Measurements from ENCODE around the gene CCND1. TPM values are rescaled to one million over a fixed set of nuclear protein-coding genes. Genes with fewer than 3 reads are reported as not detected.

The CCND1 gene
- total and polyA plus RNA-seq, 9 of the 15 experiments (the other 6 are each of a cell fraction or from before 2014, with no cell fraction given) = 0.04 to 23.3 (median 3.8) TPM

GRCh38 chr11:69627551-69627950, 13.4 kb upstream of the CCND1 start:
- H3K36me3 ChIP-seq (ENCODE audit: control insufficient read depth, insufficient read depth, low read length) = no peaks in the 10 kb centered on the region
- in situ Hi-C loops (cut with MboI) = no loop called here
- CTCF ChIA-PET (ENCODE audit: low intra/inter-chr PET ratio) = interaction anchor here (0.6 kb wide), 1 partner anchor 15 kb away, joined by 3 read pairs; no protein-coding TSS in a partner anchor
- H3K79me2 ChIP-seq (ENCODE audit: control insufficient read depth, insufficient read depth, low read length) = no peaks in the 10 kb centered on the region
- H3K27me3 ChIP-seq (ENCODE audit: control insufficient read depth in 2 of 2, insufficient read depth in 2 of 2, low read length in 2 of 2) = peaks cover 11 to 33% of the 10 kb centered on the region in 2 experiments
- no peak for TF ChIP-seq SIRT6 (IDR thresholded peaks at IDR 0.05; ENCODE audit: low read depth, low read length)
- TF ChIP-seq TCF7 (IDR thresholded peaks at IDR 0.05; ENCODE audit: borderline replicate concordance) = no peak
- no peak for TF ChIP-seq HNRNPUL1 (IDR thresholded peaks at IDR 0.05; ENCODE audit: low read length)
- no peak for TF ChIP-seq STAT5B (CRISPR knock-in tag; IDR thresholded peaks at IDR 0.05)
- TF ChIP-seq ATF4 (CRISPR knock-in tag; IDR thresholded peaks at IDR 0.05) = no peak
- no peak for TF ChIP-seq THRAP3 (IDR thresholded peaks at IDR 0.05; ENCODE audit: borderline replicate concordance)
- H4K20me1 ChIP-seq (replicated peaks; ENCODE audit: control insufficient read depth, insufficient read depth, low read length) = no peaks in the 10 kb centered on the region
- no peak overlapping the region for H3K9ac ChIP-seq (ENCODE audit: insufficient read depth in 1 of 2, low read depth in 2 of 2, low read length in 2 of 2)
- BruUV-seq (replicated peaks) = no TSS peak
- H3K4me1 ChIP-seq (replicated peaks in 1 of 2; ENCODE audit: control insufficient read depth in 2 of 2, insufficient read depth in 2 of 2, low read length in 2 of 2) = peaks cover 0 to 7% of the 10 kb centered on the region in 2 experiments; a peak in 3 of 5 replicates
- no peak overlapping the region for H3K27ac ChIP-seq (ENCODE audit: extremely low read depth, low read depth, low read length)
- DNase-seq (ENCODE audit: extremely low read depth in 1 of 4, low spot score in 3 of 4) (no peak), ATAC-seq (no peak), FAIRE-seq (no peak)
- no peak overlapping the region for H3K4me2 ChIP-seq (ENCODE audit: insufficient read depth, low read length)
- POLR2A ChIA-PET = interaction anchor here (0.6 kb wide), 1 partner anchor 21 kb away, joined by 4 read pairs; no protein-coding TSS in a partner anchor
- H3K9me3 ChIP-seq (replicated peaks; ENCODE audit: control insufficient read depth, insufficient read depth, low read depth, low read length) = peaks cover 4% of the 10 kb centered on the region; the same call in 1 of the 2 replicates
- H2AFZ ChIP-seq (ENCODE audit: low read depth, low read length) = no peak overlapping the region
- H3K4me3 ChIP-seq = no peak overlapping the region
- no peaks in the 10 kb centered on the region for H3K9me1 ChIP-seq (ENCODE audit: control insufficient read depth, insufficient read depth, low read length)
- intact Hi-C loops (cut with micrococcal nuclease) = no loop called here
- 28% methylated on average over 14 of the region's 14 CpGs for WGBS (ENCODE audit: insufficient coverage, low coverage, missing lambda C conversion rate)
